HL-60 (cell line): ENCODE measurements around the gene FJX1.

Source experiments
- POLR2AphosphoS5 ChIP-seq: IDR thresholded peaks from 2 replicates; pipeline ENCODE4 v1.6.1; 2012; ENCODE audit warnings: low read depth
- TF ChIP-seq, protein P1 (sequence below): IDR thresholded peaks from one replicate; pipeline ENCODE4 v1.5.1; 2011; ENCODE audit warnings: low read length, control low read depth, inconsistent platforms; ENCODE audit not compliant: insufficient read depth

DNA sequence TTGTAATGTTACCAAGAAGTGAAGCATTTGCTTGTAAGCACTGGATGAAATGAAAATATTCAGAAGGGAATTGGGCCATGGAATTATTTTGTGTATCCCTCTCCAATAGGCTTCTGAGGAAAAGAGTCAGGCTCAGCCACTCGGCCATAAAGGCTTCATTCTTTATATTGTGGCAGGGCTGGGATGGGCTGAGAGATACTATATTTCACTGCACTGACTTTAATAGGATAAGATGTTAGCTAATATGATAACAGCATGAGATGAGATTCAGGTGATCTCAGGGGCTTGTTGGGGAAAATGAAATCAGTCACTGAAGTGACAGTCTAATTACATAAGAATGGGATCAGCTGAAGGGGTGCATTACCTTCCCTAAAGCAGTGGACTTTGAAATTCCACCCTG is 37.0 kb downstream of the FJX1 start:
- TF ChIP-seq, protein P1, sequence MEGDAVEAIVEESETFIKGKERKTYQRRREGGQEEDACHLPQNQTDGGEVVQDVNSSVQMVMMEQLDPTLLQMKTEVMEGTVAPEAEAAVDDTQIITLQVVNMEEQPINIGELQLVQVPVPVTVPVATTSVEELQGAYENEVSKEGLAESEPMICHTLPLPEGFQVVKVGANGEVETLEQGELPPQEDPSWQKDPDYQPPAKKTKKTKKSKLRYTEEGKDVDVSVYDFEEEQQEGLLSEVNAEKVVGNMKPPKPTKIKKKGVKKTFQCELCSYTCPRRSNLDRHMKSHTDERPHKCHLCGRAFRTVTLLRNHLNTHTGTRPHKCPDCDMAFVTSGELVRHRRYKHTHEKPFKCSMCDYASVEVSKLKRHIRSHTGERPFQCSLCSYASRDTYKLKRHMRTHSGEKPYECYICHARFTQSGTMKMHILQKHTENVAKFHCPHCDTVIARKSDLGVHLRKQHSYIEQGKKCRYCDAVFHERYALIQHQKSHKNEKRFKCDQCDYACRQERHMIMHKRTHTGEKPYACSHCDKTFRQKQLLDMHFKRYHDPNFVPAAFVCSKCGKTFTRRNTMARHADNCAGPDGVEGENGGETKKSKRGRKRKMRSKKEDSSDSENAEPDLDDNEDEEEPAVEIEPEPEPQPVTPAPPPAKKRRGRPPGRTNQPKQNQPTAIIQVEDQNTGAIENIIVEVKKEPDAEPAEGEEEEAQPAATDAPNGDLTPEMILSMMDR: no peak
- no peak for TF ChIP-seq POLR2AphosphoS5
